Anterior cingulate cortex (tissue), 58 donors: ENCODE results near the gene HOXA6.

Experiments used
- DNase-seq, 58 donors: peaks; one replicate each; lab custom pipeline; 2025; lab: John Stamatoyannopoulos, UW

Gene HOXA6

DNA sequence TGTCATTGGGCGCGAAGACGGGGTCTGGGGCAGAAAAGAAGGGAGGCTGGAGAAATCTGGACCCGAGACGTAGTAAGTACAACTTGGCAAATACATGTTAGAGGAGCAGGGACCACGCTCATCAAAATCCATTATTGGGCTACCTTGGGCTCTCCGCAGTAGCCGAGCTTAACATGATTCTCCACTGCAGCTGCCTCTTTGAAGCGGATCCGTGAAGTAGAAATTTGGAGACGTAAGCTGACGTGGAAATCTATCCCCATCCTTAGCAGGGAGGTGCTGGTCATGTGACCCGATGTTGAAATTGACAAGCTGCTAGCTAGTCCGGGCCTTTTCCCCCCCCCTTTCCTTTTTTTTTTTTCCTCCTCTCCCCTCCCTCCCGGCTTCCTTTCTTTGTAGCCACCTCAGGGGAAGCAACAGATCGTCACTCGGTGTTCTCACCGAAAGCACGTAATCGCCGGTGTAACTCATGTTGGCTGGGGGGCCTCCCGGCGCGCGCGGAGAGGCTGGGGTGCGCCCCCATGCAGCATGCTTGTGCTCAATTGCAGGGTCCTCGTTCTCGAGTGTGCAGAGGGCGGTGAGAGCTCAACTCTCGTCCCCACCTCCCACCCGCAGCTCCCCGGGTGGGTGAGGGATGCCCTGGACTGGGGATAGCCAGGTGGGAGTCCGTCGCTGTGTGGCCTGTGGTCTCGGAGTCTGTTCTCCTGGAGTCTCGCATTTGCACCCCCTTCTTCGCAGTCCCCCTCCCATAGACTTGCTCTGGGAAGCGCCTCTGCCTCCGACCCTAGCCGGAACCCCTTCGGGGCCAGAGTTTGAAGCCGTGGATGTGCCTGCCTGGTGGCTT, 37.7 kb upstream of the HOXA6 start, which contains the start of gene HOXA11:
TSS of gene HOXA11 (minus strand) at position 220 of the 841 bp plus-strand sequence. CDS start at position 132, 88 bp downstream.
- DNase-seq: no peak

DNA sequence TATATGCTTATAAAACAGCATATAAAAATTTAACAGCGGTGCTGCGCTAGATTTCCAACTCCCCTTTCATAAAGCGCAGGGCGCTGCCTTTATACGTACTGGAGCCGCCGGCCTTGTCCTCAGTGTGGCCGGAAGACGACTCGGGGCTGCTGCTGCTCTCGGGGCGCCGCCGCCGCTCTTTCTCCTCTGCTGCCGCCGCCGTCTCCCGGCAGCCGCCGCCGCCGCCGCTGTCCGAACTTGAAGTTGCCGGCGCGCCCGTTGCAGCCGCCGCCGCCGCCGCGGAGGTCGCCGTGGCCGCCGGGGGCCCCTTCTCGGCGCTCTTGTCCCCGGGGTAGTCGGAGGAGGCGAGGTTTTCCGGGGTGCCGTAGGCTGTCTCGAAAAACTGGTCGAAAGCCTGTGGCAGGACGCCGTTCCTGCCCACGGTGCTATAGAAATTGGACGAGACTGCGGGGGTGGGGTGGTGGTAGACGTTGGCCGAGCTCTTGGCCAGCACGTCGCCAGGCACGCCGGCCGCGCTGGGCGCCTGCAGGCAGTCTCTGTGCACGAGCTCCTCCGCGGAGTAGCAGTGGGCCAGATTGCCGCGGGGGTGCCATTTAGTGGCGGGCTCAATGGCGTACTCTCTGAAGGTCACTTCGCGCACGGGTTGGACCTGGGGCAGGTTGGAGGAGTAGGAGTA, 36.9 kb upstream of the HOXA6 start:
- no peak for DNase-seq

DNA sequence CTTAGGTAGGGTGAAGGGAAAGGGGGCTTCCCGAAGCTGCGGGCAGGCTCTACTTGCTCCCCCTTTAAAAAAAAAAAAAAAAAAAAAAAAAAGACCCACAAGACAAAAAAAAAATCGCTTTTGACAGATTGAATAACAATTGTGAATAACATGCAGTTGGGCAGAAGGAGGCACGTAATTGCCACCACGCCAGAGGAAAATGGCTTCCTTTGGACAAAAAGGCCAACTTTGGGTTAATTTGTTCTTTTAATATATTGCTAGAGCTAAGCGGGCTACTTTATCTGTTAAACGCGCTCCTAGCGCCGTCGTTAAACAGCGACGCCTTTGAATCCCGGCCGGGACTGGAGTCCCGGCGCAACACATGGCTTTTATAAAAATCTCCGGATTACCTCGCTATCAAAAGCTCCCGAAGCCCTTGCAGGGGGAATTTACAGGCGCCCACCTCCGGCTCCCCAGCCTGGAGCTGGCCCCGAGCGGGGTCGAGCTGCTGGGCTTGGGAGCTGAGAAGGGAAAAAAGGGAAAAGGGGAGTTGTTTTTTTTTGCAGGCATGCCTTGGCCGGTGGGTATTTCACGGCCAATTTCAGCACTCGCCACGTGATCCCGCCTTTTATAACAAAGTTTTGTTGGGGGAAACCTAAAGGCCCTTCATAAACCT, 36.2 kb upstream of the HOXA6 start:
- no peak for DNase-seq

DNA sequence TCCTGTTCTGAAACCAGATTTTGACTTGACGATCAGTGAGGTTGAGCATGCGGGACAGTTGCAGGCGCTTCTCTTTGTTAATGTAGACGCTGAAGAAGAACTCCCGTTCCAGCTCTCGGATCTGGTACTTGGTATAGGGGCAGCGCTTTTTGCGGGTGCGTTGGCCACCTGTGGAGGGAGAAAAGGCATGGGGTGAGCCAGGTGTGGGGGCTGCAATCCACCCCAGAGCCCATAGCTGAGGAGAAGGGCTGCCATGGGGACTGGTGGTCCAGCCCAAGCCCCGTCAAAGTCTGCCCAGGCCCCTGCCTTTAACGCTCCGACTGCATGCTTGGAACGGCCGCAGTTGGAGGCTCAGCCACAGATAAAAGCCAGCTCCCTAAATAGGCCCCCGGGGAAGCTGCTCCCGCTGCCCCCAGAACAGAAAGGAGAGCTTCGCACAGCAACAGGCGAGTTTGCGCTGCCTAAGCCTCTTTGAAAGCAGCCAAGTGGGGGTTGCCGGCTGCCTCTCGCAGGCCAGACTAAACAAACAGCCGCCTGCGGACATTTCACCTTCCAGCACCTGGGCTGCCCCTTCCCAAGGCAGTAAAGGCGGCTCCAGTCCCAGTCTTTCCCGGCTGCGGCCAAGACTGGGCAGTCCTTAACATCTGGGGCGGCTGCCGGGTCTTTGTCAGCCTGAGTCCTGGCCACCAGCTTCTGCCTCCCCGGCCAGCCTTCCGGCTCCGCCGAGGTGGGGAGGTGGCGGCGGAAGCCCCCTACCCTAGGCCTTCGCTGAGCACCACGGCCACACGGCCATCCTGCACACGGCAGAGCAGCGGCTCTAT, 35.5 kb upstream of the HOXA6 start:
- DNase-seq: no peak

DNA sequence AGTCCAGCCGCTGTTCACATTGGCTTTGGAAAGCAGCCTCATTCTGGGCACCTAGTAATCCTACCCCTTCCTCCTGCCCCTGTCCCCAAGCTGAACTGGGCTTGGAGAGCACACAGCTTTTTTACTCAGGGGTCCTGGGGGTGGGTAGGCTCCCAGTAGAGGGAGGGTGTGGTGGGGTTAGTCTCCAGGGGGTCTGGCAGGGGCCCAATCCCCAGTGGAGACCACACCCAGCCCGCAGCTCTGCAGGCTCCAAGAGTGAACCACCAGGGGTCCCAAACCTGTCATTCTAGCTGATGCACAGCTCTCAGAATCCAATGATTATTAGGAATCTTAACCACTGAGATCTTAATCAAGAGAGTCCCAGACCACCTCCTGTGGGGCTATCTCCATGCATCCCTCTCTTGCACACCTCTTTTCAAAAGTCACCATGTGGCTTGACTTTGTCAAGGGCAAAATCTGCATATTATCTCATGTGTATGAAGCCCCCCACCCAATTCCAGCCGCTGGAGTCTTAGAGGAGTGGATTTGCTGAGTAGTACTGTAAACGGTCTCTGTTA, 34.8 kb upstream of the HOXA6 start:
- DNase-seq: no peak

DNA sequence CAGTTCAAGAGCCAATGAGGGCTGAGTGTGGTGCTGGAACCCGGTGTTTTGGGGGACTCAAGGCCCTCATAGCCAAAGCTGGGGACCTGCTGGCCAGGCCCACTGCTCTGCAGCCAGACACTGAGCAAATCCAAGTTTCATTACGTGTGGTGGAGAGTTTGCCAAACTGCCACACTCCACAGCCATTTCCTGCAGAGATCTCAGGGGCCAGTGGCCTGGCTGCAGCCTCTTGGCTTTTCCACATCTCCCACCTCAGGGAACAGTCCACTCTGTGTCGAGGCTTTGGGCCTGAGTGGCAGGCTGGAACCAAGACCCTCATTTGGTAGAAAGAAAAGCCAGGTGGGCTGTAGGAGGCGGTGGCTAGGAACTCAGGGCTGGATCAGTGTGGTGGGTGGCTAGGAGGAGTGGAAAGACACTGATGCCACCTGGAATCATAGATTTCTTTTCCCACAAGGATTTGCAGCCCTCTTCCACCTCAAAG, 34.3 kb upstream of the HOXA6 start:
- DNase-seq: no peak

DNA sequence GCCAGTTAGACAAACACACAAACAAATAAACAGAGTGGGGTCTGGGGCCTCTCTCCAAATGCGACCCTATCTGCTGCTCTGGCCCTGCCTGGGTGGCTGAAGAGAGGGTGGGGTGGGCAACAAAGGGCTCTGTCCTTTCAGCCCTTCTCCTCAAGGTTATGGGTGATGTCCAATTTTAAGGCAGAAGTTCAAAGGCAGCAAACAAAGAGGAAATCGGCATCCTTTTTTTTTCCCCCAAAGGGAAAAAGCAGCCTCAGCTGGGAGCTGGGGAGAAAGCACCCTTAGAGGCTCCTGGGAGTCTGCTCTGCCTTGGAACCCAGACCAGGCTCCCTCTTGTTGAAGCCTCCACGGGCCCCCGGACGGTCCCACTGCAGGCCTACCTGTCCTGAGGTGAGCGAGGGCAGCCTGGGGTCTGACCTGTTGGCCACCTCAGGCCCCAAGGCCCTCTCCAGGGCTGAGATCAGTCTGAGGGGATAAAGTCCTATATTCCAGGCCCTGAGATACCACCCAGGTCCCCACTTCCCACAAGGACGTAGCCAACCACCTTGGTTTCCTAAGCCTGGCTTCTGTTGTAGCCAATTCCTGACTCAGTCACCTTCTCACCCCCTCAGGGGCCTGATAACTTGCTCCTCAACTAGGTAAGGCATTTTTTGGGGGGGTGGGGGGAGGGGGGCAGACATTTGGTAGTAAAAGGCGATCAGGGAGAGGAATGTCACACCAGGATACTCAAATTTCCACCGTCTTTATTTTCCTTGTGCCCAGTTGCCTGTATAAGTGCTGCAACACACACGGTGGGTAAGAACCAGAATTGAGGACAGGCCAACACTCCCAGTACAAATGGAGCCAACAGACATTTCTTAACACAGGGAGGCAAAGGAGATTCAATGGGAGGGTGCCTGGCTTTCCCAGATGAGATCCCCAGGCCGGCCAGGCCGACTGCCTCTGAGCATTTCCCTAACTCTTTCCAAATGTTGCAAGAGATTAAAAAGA, 33.2 kb upstream of the HOXA6 start:
- no peak for DNase-seq

DNA sequence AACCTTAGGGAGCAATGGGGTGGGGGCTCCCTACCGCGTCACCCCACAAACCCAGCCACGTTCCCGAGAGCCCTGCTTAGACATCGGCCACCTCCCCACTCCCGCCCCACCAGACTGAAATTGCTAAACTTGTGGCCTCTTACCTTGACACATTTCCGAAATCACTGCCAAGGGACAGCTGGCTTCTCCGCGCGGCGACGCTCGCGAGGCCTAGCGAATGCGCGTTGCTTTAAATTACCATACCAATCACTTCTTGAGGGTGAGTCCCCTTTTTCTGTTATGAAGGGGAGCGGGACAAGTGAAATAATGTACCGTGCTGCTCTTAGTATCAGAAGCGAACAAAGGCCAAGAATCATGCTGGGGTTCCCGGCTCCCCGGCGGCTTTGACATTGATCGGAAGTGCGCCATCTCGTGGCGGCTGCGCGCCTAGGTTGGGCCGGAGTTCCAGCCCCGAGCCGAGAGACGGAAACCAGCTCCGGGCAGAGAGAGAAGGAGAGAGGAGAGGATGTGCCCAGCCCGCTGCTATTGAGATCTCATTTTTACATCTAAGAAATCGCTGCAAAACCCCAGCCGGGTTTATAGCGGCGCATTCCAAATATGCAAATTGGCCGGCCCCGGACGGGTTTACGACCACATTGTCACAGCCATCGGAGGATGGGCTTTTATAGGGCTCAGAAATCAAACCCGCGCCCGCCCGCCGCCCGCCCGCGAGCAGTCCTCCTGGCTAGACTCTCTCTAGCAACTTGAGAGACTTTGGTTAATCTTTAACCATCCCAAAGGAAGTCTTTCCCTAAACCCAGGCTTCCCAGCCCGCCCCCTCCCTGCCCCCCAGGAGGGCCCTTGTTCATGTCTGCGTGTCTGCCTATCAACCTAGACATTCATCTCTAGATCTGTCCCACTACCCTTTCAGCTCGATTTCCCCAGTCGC, 32.2 kb upstream of the HOXA6 start:
- peak in 3 of 58 donors; percentile 2 to 10 (median 9) for DNase-seq

DNA sequence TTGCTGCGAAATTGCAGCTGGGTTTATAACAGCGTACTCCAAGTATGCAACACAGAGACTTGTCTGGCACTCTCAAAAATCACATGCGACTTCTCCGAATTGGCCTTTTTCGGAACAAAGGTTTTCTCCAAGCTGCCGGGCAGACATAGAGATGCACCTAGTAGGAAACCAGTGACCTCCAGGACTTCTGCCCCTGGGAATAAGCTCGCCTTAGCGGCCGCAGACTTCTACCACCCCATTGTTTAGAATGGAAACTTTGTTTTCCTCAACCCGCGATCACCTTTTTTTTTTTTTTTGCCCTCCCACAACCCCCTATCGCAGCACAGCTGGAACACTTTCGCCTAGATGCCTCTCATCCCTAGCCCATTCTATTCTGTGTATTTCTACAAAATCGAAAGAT, 31.5 kb upstream of the HOXA6 start:
- no peak for DNase-seq

DNA sequence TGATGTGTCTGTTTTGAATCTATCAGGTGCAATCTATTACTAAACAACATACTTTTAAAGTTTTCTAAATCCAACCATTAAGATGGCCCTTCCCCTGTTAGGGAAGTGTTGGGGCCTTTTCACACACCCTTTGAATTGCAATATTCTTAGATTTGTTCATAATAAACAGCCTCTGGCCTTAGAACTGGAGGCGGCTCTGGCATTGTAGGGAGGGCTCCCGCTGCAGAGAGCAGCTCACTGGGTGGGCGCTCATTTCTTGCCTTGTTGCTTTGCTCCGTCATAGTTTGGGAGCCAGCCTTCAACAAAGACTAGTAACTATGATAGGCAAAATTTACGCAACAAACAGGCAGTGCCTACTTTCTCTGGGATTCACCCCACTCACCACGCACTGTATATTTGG, 30.8 kb upstream of the HOXA6 start:
- DNase-seq: no peak

DNA sequence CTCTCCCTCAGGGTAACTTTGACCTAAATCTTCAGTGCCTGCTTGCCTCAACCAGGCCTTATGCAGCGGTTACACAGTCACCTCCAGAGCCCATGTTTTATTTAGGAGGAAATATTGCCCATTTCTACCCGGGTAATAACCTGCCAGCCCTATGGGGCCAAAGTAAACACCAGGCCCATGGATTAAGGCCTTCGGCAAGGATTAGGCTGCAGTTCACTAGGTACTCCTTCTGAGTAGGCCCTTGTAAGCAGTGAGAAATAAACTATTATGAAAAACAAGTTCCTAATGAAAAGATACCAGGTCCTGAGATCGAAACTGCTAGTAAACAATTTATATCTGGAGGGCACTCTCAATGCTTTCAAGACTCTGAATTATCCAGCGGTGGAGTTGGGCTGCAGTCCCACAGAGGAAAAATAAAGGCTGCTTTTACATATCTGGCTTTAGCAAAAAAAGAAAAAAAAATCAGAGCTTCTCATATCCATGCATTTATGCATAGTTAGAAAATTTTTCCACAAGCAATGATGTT, 30.3 kb upstream of the HOXA6 start:
- no peak for DNase-seq

DNA sequence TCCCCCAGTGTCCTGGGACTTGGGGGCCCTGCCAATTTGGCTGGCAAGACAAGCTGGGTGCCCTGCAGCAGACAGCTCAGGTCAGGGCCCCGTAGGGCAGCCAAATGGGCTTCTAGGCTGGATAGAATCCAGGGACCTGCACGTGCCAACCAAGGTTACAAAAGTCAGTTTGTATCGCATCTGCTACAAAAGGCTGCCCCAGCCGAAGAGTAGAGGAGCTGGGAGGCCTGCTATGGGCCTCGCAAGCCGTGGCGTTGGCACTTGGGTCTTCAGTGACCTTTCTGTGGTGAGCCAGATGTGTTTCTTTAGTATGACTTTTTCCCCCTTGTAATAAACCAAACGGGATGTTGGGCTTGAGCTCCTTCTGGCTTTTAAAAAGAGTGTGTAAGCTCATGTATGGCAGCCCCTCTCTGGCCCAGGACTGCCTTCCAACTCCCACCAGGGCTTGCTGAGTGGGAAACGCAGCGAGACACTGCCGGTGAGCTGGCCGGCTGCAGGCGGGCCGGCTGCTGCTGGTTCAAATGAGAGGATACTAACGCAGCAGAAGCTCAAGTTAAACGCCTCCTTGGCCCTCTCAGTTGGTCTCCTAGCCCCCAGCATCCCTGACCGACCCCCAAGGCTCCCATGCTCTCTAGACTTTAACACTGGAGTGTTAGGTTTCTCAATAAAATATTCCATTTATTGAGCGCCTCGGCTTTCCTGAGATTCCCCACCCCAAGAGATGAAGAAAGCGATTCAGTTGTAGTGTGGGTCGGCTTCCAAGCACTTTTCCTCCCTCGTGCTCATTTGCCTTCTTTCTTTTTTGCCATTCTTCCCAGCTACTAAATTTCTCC, 29.6 kb upstream of the HOXA6 start:
- DNase-seq: no peak

DNA sequence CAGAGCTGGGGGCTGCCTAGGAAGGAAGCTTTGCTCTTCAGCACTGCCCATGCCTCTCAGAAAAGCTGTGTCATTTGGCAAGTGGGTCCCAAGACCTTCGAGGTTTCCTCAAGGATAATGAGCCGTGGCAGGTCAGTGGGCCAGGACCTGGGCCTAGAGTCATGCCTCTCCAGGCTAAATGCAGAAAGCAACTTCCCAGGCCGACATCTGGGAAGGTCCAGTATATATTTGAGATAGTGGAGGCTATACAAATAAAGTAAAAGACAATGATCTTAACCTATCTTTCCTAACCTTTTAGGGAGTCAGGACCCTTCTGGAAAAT, 28.9 kb upstream of the HOXA6 start:
- no peak for DNase-seq

DNA sequence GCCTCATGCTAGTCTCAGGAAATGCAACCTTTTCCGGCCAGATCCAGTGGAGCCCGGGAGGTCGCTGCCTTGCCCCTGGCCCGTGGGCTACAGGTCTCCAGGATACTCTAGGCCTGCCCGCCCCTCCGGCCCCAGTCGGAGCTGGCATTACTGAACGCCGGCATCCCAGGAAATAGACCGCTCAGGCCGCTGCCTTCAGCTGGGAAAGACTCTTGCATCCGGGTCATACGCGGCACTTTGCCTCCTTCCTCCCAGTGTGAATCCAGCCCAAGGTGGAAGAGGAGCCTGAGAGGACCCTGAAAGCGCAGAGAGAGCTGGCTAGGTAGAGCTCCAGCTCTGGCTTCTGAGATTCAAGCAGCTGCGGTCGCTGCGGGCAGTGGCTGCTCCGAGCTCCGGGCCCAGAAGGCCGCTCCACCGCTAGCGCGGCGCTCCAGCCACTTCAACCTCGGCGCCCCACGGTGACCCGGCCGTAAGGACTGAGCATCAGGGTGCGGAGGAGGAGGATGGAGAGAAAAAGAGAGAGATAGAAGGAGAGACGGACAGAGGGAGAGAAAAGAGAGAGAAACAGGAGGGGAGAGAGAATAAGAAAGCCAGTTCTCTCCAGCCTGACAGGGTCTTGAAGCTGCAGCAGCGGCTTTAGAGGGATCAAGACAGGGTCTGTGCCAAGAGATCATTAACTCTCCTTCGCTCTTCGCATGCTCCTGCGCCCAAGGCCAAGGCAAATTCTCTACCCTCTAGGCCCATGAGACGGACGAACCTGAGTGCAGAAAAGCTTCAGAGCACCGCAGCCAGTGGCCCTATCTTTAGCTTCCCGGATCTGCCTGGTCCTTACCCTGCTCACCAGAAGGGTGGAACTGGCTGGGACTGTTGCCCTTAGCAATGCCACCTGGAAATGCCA, 28.3 kb upstream of the HOXA6 start:
- no peak for DNase-seq

DNA sequence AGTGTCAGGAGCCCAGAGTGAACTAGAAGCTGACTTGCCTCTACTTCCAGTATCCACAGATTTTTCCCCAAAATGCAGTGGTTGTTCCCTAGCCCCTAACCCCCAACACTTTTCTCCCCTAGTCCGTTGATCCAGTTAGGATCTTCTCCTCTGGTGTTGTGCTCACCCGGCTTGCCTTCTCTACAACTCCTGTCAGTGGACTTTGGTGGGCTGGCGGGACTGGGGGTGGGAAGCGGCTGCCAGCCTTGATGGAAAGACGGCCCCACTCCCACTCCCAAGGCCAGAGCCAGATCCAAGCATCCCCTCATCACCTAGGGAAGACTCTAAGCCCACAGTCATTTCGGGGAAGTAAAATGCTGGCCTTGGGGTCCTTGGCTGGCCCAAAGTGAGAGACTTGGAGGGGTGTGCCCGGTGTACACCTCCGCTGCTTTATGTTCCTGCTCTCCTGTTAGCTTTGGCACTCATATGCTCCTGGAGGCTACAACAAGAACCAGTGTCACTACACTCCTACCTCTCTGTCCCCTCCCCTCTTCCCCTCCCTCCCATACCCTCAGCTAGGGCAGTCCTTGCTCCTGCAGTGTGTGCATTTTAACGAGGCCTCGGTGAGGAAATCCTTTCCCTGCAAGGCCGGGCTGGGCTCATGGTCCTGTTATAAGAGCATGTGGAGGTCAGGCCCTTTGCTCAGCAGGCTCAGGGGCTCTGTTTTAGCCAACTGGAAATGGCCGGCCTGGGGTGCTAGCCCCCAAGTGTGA, 27.5 kb upstream of the HOXA6 start:
- DNase-seq: no peak
